Skin epidermis (tissue), 12 donors: Measurements from ENCODE around the gene TP73.
"Not testable (repeated sequence)": the region's sequence is repeated elsewhere in the genome, so short reads cannot be mapped to it uniquely, and the experiment has no call there.

Source experiments
- H3K27ac ChIP-seq, 21 experiments: fragments of 200-600 bp; sonication (generic) in 11 of 21; one replicate each; pipeline ENCODE4 v1.5.0; 2020; ENCODE audit warnings: mild to moderate bottlenecking in 3 of 21, inconsistent platforms in 2 of 21, moderate library complexity in 2 of 21
- H3K4me3 ChIP-seq, 7 experiments: fragments of 200-600 bp; sonication (generic) in 2 of 7; one replicate each; pipeline ENCODE4 v1.5.0; 2020; ENCODE audit warnings: inconsistent platforms in 2 of 7, mild to moderate bottlenecking in 2 of 7, moderate library complexity in 1 of 7

Gene TP73

DNA sequence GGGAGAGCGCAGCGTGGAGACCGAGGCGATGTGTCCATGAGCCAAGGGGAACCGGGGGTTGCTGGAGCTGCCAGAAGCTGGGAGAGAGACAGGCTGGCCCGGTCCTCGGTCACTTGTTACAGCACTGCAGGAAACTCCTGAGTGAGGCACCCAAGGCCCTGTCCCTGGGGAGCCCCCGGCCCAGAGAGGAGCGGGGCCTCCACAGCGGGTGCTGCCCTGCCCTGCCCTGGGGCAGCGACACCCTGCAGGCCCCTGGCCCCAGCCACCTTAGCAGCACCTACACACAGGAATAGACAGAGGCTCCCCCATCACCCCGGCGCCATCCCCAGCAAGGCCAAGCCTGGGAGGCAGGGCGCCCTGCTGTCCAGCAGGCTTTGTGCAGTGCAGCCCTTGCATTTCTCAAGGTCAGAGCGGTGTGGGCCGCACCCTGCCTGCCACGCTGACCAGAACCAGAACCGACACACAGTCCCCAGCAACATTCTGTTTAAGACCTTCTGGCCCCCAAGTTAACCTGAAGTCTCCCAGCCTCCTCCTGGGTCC is 34.4 kb upstream of the TP73 start:
- Histone ChIP-seq H3K27ac (no peak overlapping the region), H3K4me3 (no peak overlapping the region)

DNA sequence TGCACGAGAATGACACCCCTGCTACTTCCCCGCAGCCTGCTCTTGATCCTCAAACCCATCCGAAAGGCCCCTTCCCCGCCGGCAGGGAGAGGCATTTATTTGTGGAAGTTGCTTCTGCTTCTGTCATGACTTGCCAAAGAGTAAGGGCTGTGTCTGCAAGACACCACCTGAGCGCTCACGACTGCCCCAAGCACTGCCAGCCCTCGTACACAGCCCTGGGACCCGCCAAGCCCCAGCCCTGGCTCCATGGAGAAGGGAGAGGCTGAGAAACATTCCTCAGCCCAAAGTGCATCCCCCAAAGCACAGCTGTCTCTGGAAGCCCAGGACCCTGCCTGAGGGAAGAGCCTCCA is 33.8 kb upstream of the TP73 start:
- no peak overlapping the region for H3K4me3 ChIP-seq
- no peak overlapping the region for H3K27ac ChIP-seq

DNA sequence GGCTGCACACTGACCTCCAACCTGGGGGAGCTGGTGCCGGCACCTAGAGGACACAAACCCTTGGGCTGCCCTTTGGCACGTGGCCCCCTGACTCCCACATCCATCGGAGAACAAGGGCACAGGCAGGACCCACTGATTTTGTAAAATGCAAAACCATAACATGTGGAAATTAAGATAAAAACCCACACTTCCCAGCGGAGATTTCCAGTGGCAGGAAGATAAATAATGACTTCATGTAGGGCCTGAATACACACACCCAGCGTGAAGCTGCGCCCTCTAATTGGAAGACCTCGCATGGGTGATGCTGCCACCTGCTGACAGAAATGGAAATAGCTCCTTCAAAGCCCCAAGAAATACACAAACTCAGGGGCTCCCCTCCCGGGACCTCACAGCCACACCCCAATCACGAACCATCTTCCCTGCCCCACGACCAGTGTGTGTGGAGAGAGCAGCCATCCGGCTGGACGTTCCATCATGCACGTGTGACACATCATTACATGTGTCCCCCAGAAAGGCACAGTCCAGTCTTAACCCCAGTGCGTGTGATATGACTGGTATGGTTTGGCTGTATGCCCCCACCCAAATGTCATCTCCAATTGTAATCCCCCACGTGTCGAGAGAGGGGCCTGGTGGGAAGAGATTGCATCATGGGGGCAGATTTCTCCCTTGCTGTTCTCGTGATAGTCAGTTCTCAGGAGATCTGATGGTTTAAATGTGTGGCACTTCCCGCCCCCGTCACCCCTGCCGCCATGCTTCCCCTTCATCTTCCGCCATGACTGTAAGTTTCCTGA is 33.2 kb upstream of the TP73 start:
- no peak overlapping the region for H3K27ac ChIP-seq
- no peak overlapping the region for H3K4me3 ChIP-seq

DNA sequence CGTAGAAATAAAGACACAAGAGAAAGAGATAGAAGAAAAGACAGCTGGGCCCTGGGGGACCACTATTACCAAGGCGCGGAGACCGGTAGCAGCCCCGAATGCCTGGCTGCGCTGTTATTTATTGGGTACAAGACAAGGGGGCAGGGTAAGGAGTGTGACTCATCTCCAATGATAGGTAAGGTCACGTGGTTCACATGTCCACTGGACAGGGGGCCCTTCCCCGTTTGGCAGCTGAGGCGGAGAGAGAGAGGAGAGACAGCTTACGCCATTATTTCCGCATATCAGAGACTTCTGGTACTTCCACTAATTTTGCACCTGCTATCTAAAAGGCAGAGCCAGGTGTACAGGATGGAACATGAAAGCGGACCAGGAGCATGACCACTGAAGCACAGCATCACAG is 31.6 kb upstream of the TP73 start:
- H3K27ac ChIP-seq: no peak overlapping the region
- H3K4me3 ChIP-seq: no peak overlapping the region

DNA sequence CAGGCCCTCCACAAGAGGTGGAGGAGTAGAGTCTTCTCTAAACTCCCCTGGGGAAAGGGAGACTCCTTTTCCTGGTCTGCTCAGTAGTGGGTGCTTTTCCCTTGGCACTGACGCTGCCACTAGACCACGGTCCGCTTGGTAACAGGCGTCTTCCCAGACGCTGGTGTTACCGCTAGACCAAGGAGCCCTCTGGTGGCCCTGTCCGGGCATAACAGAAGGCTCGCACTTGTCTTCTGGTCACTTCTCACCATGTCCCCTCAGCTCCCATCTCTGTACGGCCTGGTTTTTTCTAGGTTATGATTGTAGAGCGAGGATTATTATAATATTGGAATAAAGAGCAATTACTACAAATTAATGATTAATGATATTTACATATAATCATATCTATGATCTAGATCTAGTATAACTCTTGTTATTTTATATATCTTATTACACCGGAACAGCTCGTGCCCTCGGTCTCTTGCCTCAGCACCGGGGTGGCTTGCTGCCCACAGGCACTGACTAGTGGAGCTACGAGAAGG is 31.1 kb upstream of the TP73 start:
- H3K4me3 ChIP-seq: not testable (repeated sequence)

DNA sequence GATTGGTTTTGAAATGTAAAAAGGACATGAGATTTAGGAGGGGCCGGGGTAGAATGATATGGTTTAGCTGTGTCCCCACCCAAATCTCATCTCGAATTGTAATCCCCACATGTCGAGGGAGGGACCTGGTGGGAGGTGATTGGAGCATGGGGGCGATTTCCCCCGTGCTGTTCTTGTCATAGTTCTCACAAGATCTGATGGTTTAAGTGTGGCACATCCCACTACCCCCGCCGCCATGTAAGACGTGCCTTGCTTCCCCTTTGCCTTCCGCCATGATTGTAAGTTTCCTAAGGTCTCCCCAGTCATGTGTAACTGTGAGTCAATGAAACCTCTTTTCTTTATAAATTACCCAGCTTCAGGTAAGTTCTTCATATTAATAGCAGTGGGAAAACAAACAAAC is 30.2 kb upstream of the TP73 start:
- not testable (repeated sequence) for H3K27ac ChIP-seq, H3K4me3 ChIP-seq

More for the DNA sequence above, 31.1 kb upstream of the TP73 start:
- not testable (repeated sequence) for H3K27ac ChIP-seq

DNA sequence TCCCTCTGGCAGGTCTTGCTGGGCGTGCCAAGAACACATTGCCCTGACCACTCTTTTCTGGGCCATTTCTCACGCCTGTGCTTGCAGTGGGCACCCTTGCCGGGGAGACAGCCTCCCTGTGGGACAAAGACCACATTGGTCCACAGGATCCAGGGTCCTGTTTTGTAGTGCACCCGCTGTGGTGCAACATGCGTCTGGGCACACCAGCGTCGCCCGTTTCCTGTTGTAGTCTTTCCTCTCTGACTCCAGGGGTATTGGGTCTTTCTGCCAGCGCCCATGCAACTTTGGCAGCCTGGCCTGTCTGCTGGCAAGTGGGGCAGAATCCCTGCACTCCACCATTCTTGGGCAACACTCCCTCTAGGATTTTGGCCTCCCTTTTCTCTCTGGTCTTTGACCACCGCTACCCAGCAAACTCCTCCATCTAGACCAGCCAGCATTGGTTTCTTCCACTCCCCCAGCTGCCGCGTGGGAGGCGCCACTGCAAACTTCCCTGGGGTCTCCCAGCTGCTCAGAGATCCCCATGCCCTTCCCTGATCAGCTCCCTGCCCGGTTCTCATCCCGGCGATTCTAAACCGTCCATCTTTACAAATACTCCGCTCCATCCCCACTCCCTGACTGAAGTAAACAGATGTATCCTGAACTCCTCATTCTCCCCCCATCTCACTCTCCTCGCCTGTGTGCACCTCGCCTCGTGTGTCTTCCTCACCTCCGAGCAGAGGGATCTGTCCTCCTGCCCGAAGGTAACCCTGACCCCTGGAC is 28.7 kb upstream of the TP73 start:
- H3K27ac ChIP-seq: peak overlapping the region in 19 of 21 experiments; percentile 26 to 96 (median 73)
- peak overlapping the region; percentile 67 to 97 (median 93) for H3K4me3 ChIP-seq

DNA sequence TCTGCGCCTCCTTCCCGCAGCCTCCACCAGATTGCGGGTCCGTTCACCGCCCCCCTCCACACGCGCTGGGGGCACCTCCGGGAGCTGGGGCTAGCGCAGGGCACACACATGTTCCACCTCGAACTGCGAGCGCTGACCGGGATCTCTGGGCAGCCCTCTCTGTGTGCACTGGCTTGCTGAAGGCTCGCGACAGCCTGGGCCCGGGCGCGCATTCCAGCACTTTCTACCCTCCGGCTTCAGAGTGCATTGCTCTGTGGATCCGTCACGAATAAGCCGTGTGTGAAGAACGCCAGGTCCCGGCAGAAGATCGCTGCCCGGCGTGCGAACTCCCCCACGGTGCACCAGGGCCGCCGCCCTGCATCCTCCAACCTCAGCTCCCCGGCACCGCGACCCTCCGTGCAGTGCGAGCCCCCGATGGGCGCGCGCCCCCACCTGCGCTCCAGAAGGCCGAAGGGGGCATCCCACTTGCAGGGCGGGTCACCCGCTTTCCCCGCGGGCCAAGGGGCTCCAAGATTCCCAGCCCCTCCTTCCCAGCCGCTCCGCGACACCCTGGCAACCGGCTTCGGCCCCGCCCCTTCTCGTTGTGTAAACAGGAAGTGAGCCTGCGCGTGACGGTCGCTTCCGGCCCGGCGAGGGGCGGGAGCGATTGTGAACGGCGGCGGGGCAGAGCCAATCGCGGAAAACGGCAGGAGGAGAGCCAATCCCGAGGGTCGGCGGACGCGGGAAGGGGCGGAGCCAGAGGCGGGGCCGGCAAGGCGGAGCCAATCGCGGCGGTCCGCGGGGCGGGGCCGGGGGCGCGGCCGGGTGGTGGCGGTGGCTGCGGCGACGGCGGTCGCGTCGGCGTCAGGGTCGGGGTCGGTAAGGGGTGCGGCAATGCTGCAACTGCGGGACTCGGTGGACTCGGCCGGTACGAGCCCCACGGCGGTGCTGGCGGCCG is 27.8 kb upstream of the TP73 start, which contains the start of gene TPRG1L:
TPRG1L (plus strand) TSS at position 816 of the 937 bp plus-strand sequence; CDS start at position 874, 58 bp downstream.
- H3K27ac ChIP-seq: peak within 1 kb of the TSS; percentile 61 to 96 (median 85)
- peak within 1 kb of the TSS; percentile 67 to 97 (median 93) for H3K4me3 ChIP-seq

DNA sequence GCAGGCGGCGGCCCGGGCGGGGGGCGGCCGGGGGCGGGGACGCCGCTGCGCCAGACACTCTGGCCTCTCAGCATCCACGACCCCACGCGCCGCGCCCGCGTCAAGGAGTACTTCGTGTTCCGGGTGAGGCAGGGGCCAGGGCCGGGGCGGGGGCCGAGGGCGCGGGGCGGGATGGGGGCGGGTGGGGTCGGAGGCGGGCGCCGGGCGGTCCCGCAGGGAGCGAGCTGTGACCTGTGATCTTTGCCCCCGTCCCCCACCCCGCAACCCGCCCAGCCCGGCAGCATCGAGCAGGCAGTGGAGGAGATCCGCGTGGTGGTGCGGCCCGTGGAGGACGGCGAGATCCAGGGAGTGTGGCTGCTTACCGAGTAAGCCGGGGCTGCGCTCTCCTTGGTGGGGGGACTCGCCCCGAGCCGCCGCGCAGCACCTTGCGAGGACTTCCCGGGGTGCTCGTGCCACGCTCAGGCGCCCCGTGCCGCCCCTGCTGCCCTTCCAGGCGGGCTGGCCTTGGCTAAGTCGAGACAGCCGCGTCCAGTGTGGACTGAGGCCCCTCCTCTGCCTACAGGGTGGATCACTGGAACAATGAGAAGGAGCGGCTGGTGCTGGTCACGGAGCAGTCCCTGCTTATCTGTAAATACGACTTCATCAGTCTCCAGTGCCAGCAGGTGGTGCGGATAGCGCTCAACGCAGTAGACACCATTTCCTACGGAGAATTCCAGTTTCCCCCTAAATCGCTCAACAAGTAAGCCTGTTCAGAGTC is 27.0 kb upstream of the TP73 start:
- peak overlapping the region; percentile 61 to 96 (median 85) for H3K27ac ChIP-seq

DNA sequence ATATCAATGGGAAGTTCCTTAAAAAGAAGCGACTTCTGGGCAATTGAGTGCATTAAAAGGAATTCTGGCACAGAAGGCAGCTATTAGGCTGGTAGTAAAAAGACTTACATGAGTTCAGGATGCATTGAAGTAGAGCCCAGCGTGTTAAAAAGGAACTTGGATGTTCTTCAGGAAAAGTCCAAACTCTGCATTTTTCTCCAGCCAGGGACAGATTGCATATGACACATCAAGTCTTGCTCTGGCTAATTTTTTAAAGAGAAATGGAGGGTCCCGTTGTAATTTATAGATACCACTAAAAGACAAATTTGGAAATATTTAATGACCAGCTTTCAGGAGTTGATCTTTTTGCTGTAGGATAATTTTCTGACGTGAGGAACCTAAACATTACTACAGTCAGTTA is 26.3 kb upstream of the TP73 start:
- Histone ChIP-seq H3K27ac (peak overlapping the region in 6 of 21 experiments; percentile 61 to 93 (median 90)), H3K4me3 (peak overlapping the region in 3 of 7 experiments; percentile 67 to 97 (median 93))

More for the DNA sequence above, 27.0 kb upstream of the TP73 start:
- peak overlapping the region; percentile 67 to 97 (median 93) for H3K4me3 ChIP-seq

DNA sequence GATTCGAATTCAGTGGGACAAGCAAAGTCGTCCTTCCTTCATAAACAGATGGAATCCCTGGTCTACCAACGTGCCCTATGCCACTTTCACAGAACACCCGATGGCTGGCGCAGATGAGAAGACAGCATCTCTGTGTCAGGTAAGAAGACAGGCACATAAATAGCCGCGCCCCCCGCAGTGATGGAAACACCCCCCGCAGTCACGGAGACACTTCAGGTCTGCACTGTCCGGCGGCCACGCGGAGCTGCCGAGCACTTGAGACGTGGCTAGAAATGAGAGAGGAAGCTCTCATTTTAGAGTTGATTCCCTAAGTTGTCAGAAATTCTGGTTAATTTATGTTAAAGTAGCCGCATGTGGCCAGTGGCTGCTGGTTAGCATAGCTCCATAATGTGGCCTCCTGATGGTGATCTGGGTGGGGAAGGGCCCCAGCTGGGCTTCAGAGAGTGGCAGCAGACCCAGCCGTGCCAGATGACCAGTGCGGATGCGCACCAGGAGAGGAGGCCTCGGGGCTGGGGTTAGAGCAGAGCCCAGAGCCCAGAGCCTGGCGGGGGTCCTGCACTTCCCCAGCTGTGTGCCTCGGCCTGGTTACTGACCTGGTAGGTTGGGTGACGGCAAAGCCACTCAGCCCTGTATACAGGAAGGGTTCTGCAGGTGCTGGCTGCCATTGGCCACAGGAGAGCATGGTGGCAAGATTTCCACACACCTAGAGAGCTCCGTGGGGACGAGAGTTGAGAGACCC is 24.6 kb upstream of the TP73 start:
- H3K27ac ChIP-seq: no peak overlapping the region
- no peak overlapping the region for H3K4me3 ChIP-seq

DNA sequence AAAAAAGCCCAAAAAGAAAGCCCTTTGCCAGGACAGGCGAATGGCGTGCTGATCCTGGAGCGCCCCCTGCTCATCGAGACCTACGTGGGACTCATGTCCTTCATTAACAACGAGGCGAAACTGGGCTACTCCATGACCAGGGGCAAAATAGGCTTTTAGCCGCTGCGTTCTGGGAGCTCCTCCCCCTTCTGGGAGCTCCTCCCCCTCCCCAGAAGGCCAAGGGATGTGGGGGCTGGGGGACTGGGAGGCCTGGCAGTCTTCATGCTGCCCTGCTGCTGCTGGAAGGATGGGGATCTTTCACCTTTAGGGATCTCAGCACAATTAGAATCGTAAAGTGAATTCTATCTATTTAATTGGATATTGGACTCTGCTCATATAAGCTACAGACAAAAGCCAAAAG is 23.9 kb upstream of the TP73 start:
- Histone ChIP-seq H3K27ac (no peak overlapping the region), H3K4me3 (no peak overlapping the region)

DNA sequence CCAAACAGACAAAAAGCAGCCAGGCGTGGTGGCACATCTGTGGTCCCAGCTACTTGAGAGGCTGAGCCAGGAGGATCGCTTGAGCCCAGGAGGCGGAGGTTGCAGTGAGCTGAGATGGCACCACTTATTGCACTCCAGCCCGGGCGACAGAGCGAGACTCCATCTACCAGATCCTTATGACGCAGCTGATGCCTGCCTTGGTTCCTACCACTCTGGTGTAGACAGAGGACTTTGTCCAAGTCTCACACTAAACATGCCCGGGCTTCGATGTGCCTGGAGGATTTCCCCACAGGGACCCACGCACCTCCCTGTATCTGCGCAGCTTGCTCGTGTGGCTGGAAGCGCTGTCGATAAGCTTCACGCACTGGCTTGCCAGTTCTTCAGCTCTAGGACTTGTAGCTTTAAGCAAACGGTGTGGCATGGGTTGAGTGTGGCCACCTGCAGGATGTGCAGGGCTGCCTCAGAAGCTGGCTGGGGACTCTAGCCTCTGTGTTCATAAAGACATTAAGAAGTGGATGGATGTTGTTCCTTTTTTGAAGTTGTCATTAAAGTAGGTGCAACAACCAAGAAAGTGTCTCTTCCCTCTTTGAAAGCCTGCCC is 22.7 kb upstream of the TP73 start:
- Histone ChIP-seq H3K27ac (no peak overlapping the region), H3K4me3 (no peak overlapping the region)

DNA sequence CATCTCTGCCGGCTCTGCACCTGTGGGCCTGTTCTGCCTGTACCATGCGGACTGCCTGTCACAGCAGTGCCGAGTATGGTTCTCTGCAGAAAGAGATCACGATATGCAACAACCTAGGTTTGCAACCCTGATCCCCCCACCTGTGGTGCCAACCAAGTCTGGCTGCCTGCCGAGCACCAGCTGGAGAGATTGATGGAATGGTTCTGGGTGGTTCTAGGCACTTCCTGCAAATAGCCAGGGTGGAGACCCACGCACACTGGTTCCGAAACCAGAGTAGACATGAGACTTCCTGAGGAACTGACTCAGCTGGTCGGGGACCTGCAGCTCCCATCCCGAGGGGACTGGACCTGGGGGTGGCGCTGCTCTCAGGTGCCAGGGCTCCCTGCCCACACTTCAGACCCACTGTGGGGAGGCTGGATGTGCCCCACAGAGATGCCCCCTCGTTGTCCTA is 22.1 kb upstream of the TP73 start:
- no peak overlapping the region for H3K27ac ChIP-seq
- no peak overlapping the region for H3K4me3 ChIP-seq

DNA sequence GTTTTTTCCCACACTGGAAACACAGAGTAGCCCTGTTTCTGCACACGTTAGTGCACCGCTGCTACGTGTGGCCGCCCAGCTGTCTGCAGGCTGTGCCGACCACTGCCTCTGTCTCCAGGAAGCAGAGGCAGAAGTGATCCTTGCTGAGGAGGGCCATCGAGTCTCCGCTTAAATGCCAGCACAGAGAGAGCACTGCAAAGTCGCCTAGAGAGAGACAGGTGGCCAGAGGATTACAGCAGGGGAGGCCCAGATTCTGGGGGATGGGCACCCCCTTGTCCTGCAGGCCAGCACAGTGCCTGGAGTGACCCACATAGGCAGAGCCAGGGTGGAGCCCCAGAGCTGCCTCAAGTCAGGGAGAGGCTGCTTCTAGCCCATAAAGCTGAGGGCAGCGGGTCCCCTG is 21.4 kb upstream of the TP73 start:
- H3K27ac ChIP-seq: peak overlapping the region in 1 of 21 experiments; percentile 16

DNA sequence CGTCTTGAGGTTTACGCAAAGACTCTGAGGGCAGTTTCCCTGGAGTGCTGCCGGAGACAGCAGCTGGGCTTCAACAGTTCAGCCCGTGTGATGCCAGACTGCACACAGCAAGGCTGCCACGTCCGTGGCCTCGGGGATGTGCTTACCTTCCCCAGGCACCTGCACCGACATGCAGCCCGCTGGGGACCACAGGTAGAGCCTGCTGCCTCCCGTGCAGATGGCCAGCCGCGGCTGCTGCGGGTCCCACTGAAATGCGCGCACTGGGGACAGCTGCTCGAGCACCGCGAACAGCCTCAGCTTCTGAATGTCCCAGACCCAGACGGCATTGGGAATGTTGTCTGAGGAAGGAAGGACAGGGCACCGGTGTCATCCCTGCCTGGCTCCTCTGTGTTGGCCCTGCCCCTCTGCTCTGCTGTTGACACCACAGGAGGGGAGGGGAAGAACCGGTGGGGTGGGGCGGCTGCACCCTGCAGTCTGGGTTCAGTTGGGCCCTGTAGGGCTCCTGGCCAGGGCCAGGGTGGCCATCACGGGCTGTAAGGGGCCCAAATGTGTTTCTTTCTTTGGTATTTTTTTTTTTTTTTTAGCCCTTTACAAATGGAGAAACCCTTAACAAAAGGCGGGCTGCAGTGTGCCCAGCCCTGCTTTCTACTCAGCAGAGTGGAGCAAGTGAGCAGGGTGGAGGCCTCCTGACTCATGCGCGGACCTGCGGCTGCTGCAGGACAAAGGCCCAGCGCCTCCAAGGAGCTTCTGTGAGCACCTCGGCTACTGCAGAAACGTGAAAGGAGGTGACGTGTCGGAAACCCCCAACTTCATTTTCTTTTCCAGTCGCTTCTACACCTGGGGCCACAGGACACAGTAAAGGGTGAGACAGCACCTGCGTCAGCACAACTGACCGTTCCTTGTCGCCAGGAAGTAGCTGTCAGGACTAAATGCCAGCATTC is 20.7 kb upstream of the TP73 start:
- H3K4me3 ChIP-seq: no peak overlapping the region
- H3K27ac ChIP-seq: peak overlapping the region in 1 of 21 experiments; percentile 16

More for the DNA sequence above, 21.4 kb upstream of the TP73 start:
- H3K4me3 ChIP-seq: no peak overlapping the region
